Endothelial cell (in vitro differentiated cells): ENCODE measurements around the gene MRNIP. TPM values are rescaled to one million over a fixed set of nuclear protein-coding genes. Genes with fewer than 3 reads are reported as not detected.

Experiments
- DNase-seq: peaks from one replicate; pipeline ENCODE4 v3.0.0; 2021; ENCODE audit warnings: low spot score
- H3K27ac Mint-ChIP-seq: one replicate; pipeline ENCODE4 v1.8.0; 2021; ENCODE audit warnings: mixed read lengths, inconsistent platforms; ENCODE audit not compliant: unreplicated experiment
- H3K27me3 Mint-ChIP-seq: one replicate; pipeline ENCODE4 v1.8.0; 2021; ENCODE audit warnings: mild to moderate bottlenecking, moderate library complexity, mixed read lengths, inconsistent platforms; ENCODE audit not compliant: unreplicated experiment
- H3K36me3 Mint-ChIP-seq: one replicate; pipeline ENCODE4 v1.8.0; 2021; ENCODE audit warnings: mild to moderate bottlenecking, low read depth, mixed read lengths, inconsistent platforms; ENCODE audit not compliant: unreplicated experiment
- H3K4me1 Mint-ChIP-seq: one replicate; pipeline ENCODE4 v1.8.0; 2021; ENCODE audit warnings: mild to moderate bottlenecking, mixed read lengths, inconsistent platforms; ENCODE audit not compliant: unreplicated experiment
- H3K4me3 Mint-ChIP-seq: one replicate; pipeline ENCODE4 v1.8.0; 2021; ENCODE audit warnings: mild to moderate bottlenecking, mixed read lengths, inconsistent platforms; ENCODE audit not compliant: unreplicated experiment
- H3K9me3 Mint-ChIP-seq: one replicate; pipeline ENCODE4 v1.8.0; 2021; ENCODE audit warnings: mixed read lengths, inconsistent platforms; ENCODE audit not compliant: unreplicated experiment
- total RNA-seq: library from RNA; stranded (reverse); fragmentation: NEBNext Ultra II Directional; extraction: Animal tissue kit (Norgen Biotek cat#: 25700); gene quantifications from one replicate; pipeline ENCODE4 v1.2.1, GENCODE V29; 2021; ENCODE audit not compliant: unreplicated experiment
- TF ChIP-seq, protein P1 (sequence below): fragments of 200-600 bp; sonication (generic); IDR thresholded peaks from one replicate; pipeline ENCODE4 v1.5.0; 2021; ENCODE audit warnings: antibody characterized with exemption; ENCODE audit not compliant: unreplicated experiment

MRNIP gene
- total RNA-seq, 1 donor from 2014 or later = 38.5 TPM

GRCh38 chr5:179867476-179867875, 8.9 kb upstream of the MRNIP start:
- no peak overlapping the region for H3K4me3 Mint-ChIP-seq
- DNase-seq = no peak
- no peaks in the 10 kb centered on the region for H3K9me3 Mint-ChIP-seq
- peaks cover 19% of the 10 kb centered on the region for H3K27me3 Mint-ChIP-seq
- H3K27ac Mint-ChIP-seq = no peak overlapping the region
- H3K4me1 Mint-ChIP-seq = peaks cover 10% of the 10 kb centered on the region
- H3K36me3 Mint-ChIP-seq = peaks cover 34% of the 10 kb centered on the region
- TF ChIP-seq, protein P1, sequence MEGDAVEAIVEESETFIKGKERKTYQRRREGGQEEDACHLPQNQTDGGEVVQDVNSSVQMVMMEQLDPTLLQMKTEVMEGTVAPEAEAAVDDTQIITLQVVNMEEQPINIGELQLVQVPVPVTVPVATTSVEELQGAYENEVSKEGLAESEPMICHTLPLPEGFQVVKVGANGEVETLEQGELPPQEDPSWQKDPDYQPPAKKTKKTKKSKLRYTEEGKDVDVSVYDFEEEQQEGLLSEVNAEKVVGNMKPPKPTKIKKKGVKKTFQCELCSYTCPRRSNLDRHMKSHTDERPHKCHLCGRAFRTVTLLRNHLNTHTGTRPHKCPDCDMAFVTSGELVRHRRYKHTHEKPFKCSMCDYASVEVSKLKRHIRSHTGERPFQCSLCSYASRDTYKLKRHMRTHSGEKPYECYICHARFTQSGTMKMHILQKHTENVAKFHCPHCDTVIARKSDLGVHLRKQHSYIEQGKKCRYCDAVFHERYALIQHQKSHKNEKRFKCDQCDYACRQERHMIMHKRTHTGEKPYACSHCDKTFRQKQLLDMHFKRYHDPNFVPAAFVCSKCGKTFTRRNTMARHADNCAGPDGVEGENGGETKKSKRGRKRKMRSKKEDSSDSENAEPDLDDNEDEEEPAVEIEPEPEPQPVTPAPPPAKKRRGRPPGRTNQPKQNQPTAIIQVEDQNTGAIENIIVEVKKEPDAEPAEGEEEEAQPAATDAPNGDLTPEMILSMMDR = no peak

GRCh38 chr5:179867079-179867465, 8.5 kb upstream of the MRNIP start:
- DNase-seq = no peak
- Mint-ChIP-seq H3K27me3 (peaks cover 19% of the 10 kb centered on the region), H3K36me3 (peaks cover 36% of the 10 kb centered on the region), H3K4me3 (no peak overlapping the region), H3K4me1 (peaks cover 10% of the 10 kb centered on the region), H3K27ac (no peak overlapping the region), H3K9me3 (no peaks in the 10 kb centered on the region)
- TF ChIP-seq, protein P1 = no peak

DNA sequence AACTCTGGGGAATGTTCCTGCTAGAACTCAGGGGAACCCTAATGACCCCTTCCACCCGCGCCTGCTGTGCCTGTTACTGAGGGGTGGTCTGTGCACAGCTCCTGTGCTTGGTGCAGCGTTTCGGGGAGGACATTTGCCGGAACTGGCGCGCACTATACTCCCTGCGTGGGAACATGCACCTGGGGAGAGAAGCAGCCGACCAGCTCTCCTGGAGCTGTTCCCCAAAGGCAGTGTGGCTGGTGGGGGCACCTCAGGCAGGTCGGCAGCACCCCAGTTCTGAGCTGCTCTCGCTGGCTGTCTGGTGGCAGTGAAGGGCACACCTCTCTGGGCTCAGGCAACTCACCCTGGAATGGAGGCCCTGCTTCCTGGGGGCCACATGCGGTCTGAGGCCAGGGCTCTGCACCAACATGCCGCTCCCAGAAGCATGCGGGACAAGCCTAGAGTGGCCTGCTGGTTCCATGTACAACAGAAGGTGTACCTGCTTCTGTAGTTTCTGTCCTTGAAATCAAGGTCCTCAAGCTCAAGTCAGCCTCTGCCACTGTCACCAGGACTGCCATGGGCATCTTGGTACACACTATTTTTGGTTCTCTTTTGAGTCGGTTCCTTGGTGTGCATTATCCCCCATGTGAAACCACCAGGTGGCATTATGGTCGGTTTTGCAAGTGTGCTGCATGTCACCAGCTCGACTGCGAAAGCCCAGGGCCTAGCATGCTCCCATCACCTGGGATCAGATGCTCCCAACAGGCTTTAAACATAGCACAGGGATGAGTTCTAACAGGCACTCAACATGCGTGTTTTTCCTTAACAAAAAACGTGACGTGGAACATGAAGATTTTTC, 7.8 kb upstream of the MRNIP start:
- H3K27ac Mint-ChIP-seq = no peak overlapping the region

GRCh38 chr5:179865491-179866240, 7.0 kb upstream of the MRNIP start:
- Mint-ChIP-seq H3K4me1 (peaks cover 10% of the 10 kb centered on the region), H3K4me3 (peak overlapping the region; percentile 37), H3K36me3 (peaks cover 28% of the 10 kb centered on the region), H3K27me3 (peaks cover 14% of the 10 kb centered on the region), H3K9me3 (no peaks in the 10 kb centered on the region), H3K27ac (peak overlapping the region; percentile 61)
- DNase-seq = no peak
- TF ChIP-seq, protein P1 = no peak

More for the DNA sequence above, 7.8 kb upstream of the MRNIP start:
- Mint-ChIP-seq H3K9me3 (no peaks in the 10 kb centered on the region), H3K4me3 (no peak overlapping the region), H3K4me1 (peaks cover 10% of the 10 kb centered on the region), H3K36me3 (peaks cover 36% of the 10 kb centered on the region), H3K27me3 (peaks cover 19% of the 10 kb centered on the region)
- no peak for DNase-seq
- TF ChIP-seq, protein P1 = no peak
